T-helper 1 cell treated with Interleukin-12 subunit alpha and Interleukin-12 subunit beta and Interleukin-4 antibody, amounts not matched to agents 30 μg/mL and 1 μg/mL, for 36 hours (primary cell): Measurements from ENCODE around the gene GNB1.
"Not testable (repeated sequence)": the region's sequence is repeated elsewhere in the genome, so short reads cannot be mapped to it uniquely, and the experiment has no call there.

Experiments used
- H3K27ac Mint-ChIP-seq: one replicate; pipeline ENCODE4 v1.8.0; 2021; ENCODE audit warnings: mild to moderate bottlenecking, mixed read lengths
- H3K27me3 Mint-ChIP-seq: one replicate; pipeline ENCODE4 v1.8.0; 2021; ENCODE audit warnings: low read depth, mixed read lengths
- H3K36me3 Mint-ChIP-seq: one replicate; pipeline ENCODE4 v1.8.0; 2021; ENCODE audit warnings: low read depth, mixed read lengths
- H3K4me1 Mint-ChIP-seq: one replicate; pipeline ENCODE4 v1.8.0; 2021; ENCODE audit warnings: low read depth, mixed read lengths
- H3K4me3 Mint-ChIP-seq: one replicate; pipeline ENCODE4 v1.8.0; 2021; ENCODE audit warnings: mild to moderate bottlenecking, moderate library complexity, mixed read lengths
- H3K9me3 Mint-ChIP-seq: one replicate; pipeline ENCODE4 v1.8.0; 2021; ENCODE audit warnings: mixed read lengths

GNB1 gene

DNA sequence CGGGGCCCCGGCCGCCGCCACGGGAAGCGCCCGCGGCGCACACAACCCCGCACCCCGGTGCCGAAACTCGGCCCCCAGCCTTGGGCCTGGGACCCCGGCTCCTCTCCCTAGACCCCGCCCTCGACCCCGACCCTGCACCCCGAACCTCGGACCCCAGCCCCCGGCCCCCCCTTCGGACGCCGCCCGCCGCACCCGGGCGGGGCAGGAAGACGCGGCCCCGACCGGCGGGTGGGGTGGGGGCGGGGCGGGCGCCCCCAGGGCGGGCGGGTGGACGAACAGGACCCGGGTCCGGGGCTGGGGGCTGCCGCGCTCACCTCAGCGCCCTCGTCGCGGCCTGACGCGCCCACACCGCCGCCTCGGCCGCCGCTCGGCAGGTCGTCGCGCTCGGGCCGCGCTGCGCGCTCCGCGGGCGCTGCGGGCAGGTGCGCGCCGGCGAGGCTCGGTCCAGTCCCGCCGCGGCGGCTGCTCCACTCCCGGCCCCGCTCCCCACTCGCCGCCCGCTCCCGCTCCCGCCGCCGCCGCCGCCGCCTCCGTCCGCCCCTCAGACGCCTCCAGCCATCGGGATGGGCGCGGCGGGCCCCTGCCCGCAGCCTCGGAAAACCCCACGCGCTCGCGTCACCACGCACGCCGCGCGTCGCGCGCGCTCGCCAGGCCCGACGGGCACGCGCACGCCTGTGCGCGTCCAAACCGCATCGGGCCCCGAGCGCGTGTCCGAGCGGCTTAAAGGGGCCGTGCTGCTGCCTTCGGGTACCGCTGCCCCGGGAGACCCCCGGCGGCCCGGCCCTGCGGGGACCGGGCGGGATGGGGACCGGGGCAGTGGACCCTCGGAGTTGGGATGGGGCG lies at the start of gene GNB1:
Gene GNB1 (minus strand): TSS at position 582 of the 843 bp plus-strand sequence. CDS start 65,634 bp downstream, outside the sequence.
- Mint-ChIP-seq H3K36me3 (peaks cover 6% of the 10 kb centered on the region), H3K27ac (peak within 1 kb of the TSS; percentile 87), H3K9me3 (no peaks in the 10 kb centered on the region), H3K27me3 (peaks cover 3% of the 10 kb centered on the region), H3K4me3 (peak within 1 kb of the TSS; percentile 84), H3K4me1 (peaks cover 34% of the 10 kb centered on the region)

DNA sequence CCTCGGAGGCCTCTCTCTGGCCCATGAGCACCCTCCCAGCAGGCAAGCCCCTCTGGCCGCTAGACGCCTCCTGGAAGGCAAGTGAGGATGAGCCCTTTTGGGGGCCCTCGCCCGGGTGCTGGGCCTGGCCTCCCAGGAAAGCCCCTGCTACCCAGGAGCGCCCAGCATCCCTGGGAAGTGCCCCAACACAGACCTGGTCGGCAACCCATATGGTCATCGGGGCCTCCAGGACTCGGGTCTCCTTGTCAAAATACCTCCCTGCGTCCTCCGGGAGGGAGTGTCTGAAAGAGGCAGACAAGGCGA lies 49.2 kb upstream of the GNB1 start:
- Mint-ChIP-seq H3K9me3 (peaks cover 6% of the 10 kb centered on the region), H3K27ac (no peak overlapping the region), H3K4me1 (peaks cover 3% of the 10 kb centered on the region), H3K27me3 (no peaks in the 10 kb centered on the region), H3K36me3 (no peaks in the 10 kb centered on the region), H3K4me3 (no peak overlapping the region)

DNA sequence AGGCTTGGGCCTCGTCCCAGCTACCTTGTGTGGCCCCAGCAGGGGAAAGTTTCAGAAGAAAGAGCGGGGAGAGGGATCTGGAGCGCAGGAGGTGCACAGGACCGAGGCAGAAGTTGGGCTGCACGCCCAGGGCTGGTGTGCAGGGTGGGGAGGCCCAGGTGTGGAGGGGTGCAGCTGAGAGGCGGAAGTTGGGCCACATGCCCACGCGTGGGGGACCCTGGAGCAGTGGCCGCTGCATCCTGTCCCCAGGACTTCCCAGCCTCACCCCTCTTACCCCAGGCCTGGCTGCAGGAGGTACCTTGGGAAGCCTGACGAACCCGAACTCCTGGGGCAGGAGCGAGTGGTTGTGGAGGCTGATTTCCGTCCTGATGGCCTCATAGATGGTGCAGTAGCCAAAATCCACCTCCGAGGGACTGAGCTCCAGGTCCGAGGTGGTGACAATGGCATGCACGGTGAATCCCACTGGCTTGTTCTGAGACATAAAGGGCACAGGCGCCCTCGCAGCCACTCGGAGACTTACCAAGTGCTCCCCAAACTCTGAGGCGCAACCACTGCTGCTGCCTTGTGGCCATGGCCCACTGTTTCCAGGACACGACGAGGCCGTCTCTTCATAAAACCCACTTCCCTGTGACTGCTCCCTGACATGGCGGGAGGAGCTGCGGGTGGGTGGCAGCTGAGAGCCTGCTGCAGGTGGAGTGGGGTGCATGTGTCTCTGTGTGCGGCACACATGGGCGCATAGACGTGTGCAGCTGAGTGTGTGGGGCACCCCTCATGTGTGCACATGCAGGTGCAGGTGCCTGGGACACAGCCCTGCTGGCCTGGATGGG lies 48.6 kb upstream of the GNB1 start:
- no peaks in the 10 kb centered on the region for H3K27me3 Mint-ChIP-seq
- H3K9me3 Mint-ChIP-seq = peaks cover 12% of the 10 kb centered on the region
- peaks cover under 1% of the 10 kb centered on the region for H3K36me3 Mint-ChIP-seq
- peaks cover 3% of the 10 kb centered on the region for H3K4me1 Mint-ChIP-seq
- H3K27ac Mint-ChIP-seq = no peak overlapping the region
- H3K4me3 Mint-ChIP-seq = no peak overlapping the region

DNA sequence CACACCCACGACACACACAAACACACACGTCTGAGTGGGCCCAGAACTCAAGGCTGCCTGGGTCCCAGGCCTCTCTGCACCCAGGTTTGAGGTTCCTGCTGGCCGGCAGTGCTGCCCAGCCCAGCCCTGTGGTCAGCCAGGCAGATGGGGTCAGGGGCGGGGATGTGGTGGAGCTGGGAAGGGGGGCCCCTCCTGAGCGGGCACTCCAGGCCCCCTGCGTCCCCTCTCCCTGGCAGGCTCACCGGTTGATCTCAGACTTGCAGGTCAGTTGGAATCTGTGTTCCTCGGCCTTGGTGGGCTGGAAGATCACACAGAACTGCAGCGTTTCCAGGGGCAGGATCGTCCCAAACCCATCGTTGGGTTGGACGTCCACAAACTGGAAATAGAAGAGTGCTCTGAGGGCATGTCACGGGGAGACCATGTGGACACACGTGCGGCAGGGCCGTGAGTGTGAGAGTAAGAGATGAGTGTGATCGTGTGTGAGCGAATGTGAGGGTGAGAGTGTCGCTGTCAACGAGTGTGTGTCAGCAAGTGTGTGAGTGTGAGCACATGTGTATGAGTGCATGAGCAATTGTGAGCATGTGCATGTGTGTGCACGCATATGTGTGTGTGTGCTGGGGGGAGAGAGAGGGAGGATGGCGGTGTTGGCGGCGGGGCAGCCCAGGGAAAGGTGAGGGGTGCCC lies 47.9 kb upstream of the GNB1 start:
- Mint-ChIP-seq H3K27me3 (no peaks in the 10 kb centered on the region), H3K9me3 (peaks cover 20% of the 10 kb centered on the region), H3K36me3 (peaks cover 5% of the 10 kb centered on the region), H3K4me3 (no peak overlapping the region), H3K4me1 (peaks cover under 1% of the 10 kb centered on the region), H3K27ac (no peak overlapping the region)

DNA sequence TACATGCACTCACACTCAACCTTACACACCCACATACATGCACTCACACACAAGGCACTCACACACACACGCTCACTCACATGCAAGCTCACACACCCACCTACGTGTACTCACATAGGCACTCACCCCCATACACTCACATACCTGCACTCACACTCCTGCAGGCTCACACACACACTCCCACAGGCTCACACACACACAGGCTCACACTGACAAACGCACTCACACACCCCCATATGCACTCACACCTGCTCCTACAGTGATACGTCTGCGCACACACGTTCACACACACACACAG lies 47.3 kb upstream of the GNB1 start:
- H3K27me3 Mint-ChIP-seq = no peaks in the 10 kb centered on the region
- H3K9me3 Mint-ChIP-seq = peaks cover 24% of the 10 kb centered on the region
- peaks cover 5% of the 10 kb centered on the region for H3K36me3 Mint-ChIP-seq
- no peak overlapping the region for H3K27ac Mint-ChIP-seq
- H3K4me1 Mint-ChIP-seq = no peaks in the 10 kb centered on the region
- no peak overlapping the region for H3K4me3 Mint-ChIP-seq

DNA sequence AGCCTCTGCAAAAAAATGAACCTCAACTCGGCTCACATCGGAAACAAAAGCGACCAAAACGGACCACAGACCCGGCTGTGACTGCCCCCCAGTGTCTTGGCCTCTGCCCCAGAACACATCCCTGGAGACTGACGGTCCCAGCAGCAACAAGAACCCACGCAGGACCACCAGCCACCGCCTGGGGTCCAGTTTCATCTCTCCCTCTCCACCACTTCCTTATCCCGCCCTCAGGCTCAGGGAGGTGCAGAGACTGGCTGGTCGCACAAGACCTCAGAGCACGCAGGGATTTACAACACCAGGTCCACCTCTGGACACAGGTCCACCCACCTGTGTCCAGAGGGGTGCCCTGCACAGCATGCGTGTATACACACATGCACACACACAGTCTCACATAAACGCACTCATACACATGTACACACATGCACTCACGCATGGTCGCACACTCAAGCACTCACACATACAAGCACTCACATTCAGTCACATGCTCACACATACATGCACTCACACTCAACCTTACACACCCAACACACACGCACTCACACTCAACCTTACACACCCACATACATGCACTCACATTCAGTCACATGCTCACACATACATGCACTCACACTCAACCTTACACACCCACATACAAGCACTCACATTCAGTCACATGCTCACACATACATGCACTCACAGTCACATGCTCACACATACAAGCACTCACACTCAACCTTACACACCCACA lies 46.8 kb upstream of the GNB1 start:
- H3K27me3 Mint-ChIP-seq = no peaks in the 10 kb centered on the region
- no peak overlapping the region for H3K4me3 Mint-ChIP-seq
- H3K9me3 Mint-ChIP-seq = peaks cover 24% of the 10 kb centered on the region
- no peak overlapping the region for H3K27ac Mint-ChIP-seq
- peaks cover 5% of the 10 kb centered on the region for H3K36me3 Mint-ChIP-seq
- no peaks in the 10 kb centered on the region for H3K4me1 Mint-ChIP-seq

DNA sequence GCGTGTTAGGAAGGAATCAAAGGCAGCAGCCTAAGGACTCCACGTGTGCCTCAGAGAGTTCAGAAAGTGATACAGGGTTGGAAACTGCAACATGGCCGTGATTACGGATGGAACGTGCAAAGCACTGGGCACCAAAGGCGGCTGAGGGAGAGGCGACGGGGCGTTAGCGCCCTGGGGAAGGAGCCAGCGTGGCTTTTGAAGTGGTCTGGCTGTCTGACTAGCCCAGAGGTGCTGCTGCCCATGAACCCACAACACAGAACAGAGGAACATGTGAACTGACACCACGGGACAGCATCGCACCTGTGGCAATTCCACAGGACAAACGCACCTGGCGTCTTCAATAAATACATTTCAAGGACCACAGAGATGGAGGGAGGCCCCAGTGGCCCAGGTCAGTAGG lies 46.2 kb upstream of the GNB1 start:
- H3K4me3 Mint-ChIP-seq = no peak overlapping the region
- H3K27me3 Mint-ChIP-seq = no peaks in the 10 kb centered on the region
- H3K27ac Mint-ChIP-seq = no peak overlapping the region
- peaks cover 24% of the 10 kb centered on the region for H3K9me3 Mint-ChIP-seq
- H3K36me3 Mint-ChIP-seq = peaks cover 5% of the 10 kb centered on the region
- H3K4me1 Mint-ChIP-seq = no peaks in the 10 kb centered on the region

DNA sequence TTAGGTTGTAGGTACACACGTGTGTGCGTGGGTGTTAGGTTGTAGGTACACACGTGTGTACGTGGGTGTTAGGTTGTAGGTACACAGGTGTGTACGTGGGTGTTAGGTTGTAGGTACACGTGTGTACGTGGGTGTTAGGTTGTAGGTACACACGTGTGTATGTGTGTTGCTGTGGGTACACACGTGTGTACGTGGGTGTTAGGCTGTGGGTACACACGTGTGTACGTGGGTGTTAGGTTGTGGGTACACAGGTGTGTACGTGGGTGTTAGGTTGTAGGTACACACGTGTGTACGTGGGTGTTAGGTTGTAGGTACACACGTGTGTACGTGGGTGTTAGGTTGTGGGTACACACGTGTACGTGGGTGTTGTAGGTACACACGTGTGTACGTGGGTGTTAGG lies 44.0 kb upstream of the GNB1 start:
- peaks cover 24% of the 10 kb centered on the region for H3K9me3 Mint-ChIP-seq
- H3K36me3 Mint-ChIP-seq, H3K4me3 Mint-ChIP-seq, H3K27ac Mint-ChIP-seq, H3K27me3 Mint-ChIP-seq, H3K4me1 Mint-ChIP-seq: not testable (repeated sequence)

DNA sequence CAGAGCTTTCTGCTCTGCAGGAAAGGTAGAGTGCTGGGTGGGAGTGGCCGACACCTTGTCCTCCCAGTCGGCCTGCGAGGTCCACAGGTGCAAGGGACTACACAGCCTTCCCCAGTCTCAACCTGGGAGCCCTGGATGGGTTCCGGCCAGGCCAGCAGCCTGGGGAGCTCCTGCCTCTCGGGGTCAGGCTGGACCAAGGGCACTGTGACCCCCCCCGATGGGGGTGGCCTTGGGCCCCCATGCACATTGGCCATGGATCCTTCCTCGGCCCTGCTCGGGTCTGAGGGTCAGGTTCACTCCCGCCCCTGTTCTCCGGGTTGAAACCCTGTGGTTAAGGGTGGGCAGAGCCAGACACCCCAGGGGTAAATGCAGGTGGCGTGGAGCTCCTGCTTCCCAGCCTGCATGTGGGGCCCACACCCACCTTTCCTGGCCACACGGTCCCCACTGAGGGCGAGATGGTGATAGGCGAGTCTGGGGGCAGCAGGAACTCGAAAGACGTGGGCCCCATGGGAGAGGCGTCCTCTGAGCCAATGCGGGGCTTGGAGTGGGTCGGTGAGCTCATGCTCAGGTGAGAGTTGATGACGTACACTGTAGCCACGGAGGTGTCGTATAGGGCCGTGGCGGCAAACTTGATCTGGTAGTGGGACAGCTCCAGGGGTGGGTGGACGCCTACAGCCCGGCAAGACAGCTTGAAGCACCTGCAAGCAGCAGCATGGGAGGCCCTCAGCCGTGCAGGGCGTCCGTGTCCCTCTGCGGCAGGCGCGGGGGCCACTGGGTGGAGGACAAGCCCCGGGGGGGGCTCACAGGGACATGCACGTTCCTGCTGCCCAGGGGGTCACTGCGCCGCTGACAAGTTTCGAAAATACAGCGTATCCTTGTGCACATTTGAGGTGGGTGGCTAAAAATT lies 39.0 kb upstream of the GNB1 start:
- peaks cover 16% of the 10 kb centered on the region for H3K9me3 Mint-ChIP-seq
- peaks cover 5% of the 10 kb centered on the region for H3K36me3 Mint-ChIP-seq
- H3K4me1 Mint-ChIP-seq = no peaks in the 10 kb centered on the region
- no peak overlapping the region for H3K4me3 Mint-ChIP-seq
- H3K27ac Mint-ChIP-seq = no peak overlapping the region
- H3K27me3 Mint-ChIP-seq = no peaks in the 10 kb centered on the region

DNA sequence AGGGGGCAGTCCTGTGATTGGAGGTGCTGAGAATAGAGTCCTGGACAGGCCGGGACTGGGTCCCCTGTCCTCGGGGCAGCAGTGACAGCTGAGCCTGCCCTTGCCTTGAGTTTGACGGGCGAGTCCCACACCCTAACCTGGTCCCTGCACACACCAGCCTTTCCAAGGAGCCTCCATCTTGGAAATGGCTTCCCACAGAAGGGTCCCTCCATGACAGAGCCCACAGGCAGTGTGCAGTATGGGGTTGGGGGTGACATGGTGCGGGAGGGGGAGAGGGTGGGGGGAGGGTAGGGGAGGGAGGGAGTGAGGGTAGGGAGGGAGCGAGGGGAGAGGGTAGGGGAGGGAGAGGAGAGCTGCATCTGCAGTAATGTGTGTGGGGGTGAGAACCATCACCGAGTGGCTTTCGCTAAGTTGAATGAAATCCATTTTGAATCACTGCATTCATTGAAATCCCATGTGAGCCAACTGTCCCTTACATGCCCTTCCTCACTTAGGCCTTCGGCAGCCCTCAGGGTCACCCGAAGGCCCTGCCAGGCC lies 38.3 kb upstream of the GNB1 start:
- Mint-ChIP-seq H3K27ac (no peak overlapping the region), H3K4me3 (no peak overlapping the region), H3K9me3 (peaks cover 9% of the 10 kb centered on the region), H3K27me3 (no peaks in the 10 kb centered on the region), H3K4me1 (no peaks in the 10 kb centered on the region), H3K36me3 (peaks cover 2% of the 10 kb centered on the region)

DNA sequence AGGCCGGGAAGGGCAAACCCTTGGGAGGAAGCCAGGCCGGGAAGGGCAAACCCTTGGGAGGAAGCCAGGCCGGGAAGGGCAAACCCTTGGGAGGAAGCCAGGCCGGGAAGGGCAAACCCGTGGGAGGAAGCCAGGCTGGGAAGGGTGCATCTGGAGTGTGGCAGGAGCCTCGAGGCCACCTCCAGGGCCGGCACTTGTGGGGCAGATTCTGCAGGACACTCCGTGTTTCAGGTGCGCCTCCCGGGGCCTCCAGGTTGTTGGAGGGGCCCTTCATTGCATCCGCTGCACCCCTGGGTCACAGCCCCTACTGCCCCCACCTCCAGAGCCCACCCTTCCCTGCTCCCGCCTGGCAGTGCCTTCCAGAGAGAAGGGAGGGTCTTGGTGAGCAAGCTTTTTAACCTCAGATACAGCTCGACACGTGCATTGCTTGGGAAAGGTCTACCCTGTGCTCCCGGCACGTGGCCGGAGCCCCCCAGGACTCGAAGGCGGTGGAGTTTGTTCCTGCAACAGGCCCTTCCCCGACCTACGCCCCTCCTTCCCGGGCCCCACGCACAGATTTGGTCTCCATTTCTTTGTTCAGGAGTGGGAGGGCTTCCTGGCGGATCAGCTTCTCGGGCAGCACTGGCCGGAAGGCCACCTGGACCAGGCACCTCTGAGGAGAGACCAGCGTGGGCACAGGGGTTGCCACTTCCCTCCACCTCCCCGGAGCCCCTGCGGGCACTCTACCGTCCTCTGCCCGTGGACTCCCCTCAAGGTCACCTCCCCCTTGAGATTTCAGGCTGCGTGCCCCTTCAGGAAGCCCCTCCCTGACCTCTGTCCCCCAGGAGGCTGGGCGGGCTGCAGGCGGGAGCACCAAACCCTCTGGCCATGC lies 37.6 kb upstream of the GNB1 start:
- Mint-ChIP-seq H3K9me3 (peaks cover 2% of the 10 kb centered on the region), H3K36me3 (no peaks in the 10 kb centered on the region), H3K4me3 (no peak overlapping the region), H3K27me3 (no peaks in the 10 kb centered on the region), H3K27ac (no peak overlapping the region), H3K4me1 (no peaks in the 10 kb centered on the region)

DNA sequence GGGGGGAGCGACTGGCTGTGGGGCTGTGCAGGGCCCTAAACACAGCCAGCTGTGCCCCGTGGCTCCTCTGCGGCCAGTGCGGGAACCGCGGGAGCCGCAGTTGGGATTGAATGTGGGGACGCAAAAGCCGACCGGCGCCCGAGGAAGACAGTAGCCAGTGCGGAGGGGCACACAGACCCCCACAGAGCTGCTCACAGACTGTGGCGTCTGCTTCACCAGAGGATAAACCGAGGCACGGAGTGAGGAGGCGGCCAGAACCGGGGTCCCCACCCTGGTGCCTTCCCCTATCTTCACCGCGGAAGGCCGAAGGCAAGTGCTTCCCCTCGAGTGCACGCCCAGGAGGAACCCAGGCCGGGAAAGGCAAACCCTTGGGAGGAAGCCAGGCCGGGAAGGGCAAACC lies 36.9 kb upstream of the GNB1 start:
- H3K4me3 Mint-ChIP-seq = no peak overlapping the region
- H3K36me3 Mint-ChIP-seq = no peaks in the 10 kb centered on the region
- no peak overlapping the region for H3K27ac Mint-ChIP-seq
- H3K27me3 Mint-ChIP-seq = no peaks in the 10 kb centered on the region
- no peaks in the 10 kb centered on the region for H3K4me1 Mint-ChIP-seq
- no peaks in the 10 kb centered on the region for H3K9me3 Mint-ChIP-seq
